Body of pancreas (tissue), 4 donors: ENCODE measurements around the gene GGT6.

Experiments used
- CTCF ChIP-seq, 7 experiments: fragments of 450-650 bp in 4 of 7; fragments of 200-600 bp in 3 of 7; sonication (generic) in 3 of 7; IDR thresholded peaks; one replicate each; pipeline ENCODE4 v1.5.1; 2016 to 2019; ENCODE audit warnings: antibody characterized with exemption in 7 of 7
- POLR2A ChIP-seq, 3 donors: fragments of 450-650 bp; IDR thresholded peaks; one replicate each; pipeline ENCODE4 v1.6.1; 2016; ENCODE audit warnings: antibody characterized with exemption in 3 of 3, mild to moderate bottlenecking in 2 of 3

- TF ChIP-seq CTCF (IDR thresholded peaks at IDR 0.05) (no peak), POLR2A (IDR thresholded peaks at IDR 0.05) (no peak)
Measured at GRCh38 chr17:4593021-4593421, 32.6 kb upstream of the GGT6 start.
